ENCODE measurements around the gene METTL3.

The METTL3 gene

DNA sequence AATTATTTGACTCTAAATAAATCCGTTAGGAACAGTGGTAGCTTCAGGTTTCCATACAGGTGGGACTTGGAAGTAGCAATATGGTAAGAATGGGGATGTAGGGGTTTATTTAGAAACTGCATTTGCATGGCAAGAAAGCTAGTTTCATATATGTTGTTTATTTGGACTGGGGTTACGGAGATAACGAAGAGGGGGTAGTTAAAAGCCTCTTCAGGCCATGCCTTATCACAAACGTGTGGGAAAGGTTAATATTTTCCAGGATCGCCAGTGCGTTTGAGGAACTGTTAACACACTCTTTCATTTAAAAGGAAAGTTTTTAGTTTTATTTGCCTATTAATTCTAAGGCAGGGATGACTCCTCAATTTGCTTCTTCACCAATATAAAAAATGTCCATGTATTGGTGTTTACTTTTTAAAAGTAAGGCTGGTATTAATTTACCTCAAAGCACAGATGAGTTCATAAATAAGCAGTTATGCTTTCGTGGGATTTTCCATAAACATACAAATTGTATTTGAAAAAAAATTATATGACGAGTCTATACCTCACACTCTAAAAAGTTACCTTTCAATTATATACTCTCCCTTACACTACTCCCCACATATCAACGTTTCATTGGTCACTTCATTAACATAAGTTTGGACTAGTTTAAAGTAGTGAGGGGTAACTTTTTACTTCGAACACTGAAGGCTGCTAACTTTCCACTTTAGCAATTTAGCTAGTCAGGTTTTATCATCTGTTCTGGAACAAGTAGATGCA lies 35.2 kb downstream of the METTL3 start:
- DNase-seq = no peak

DNA sequence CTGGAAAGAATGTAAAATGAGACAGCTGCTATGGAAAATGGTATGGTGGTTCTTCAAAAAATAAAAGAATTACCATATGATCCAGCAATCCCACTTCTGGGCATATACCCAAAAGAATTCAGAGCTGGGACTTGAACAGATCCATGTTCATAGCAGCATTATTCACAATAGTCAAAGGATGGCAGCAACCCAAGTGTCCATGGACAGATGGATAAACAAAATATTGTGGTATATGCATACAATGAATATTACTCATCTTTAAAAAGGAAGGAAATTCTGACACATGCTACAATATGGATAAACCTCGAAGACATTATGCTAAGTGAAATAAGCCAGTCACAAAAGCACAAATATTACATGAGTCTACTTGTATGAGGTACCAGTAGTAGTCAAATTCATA lies 43.5 kb downstream of the METTL3 start:
- DNase-seq = no peak

DNA sequence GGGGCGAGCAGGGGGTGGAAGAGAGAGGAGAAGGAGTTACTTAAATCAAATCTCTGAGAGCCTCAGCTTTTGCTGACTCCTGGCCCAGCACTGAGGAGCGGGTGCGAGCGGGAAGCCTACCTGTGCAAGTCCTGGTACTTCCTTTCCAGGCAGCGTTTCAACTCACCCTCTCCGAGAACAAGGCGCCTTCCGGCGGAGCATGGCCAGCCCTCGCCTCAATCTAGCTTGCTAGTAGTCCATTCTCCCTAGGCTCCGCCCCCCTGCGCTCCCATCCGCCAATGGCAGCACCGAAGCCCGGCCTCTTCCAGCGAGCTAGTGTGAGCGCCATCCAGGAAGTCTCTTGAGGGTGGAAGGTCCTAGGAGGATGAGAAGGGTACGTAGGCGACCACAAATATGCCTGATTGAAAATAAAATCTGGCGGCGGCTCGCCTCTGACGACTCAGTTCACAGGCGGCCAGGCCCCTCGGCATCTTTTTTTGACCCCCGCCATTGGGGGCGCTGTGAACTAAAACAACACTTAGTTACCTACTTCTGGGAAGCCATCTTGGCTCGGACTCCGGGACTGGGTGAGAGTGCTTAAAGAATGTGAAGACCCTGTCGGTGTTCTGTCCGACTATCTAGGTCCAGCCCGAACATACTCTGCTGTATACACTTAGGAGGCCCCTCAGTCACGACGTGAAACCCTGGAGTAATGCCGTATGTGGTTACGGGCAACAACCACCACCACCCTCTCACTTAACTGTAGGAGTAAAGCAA lies 55.0 kb downstream of the METTL3 start, which contains the start of gene CHD8:
Gene CHD8, minus strand, starts transcription at position 212 of the 756 bp plus-strand sequence. CDS start 24,480 bp downstream, outside the sequence.
- DNase-seq = peak; percentile 99

GRCh38 chr14:21455592-21455911 lies 55.6 kb downstream of the METTL3 start:
- no peak for DNase-seq

DNA sequence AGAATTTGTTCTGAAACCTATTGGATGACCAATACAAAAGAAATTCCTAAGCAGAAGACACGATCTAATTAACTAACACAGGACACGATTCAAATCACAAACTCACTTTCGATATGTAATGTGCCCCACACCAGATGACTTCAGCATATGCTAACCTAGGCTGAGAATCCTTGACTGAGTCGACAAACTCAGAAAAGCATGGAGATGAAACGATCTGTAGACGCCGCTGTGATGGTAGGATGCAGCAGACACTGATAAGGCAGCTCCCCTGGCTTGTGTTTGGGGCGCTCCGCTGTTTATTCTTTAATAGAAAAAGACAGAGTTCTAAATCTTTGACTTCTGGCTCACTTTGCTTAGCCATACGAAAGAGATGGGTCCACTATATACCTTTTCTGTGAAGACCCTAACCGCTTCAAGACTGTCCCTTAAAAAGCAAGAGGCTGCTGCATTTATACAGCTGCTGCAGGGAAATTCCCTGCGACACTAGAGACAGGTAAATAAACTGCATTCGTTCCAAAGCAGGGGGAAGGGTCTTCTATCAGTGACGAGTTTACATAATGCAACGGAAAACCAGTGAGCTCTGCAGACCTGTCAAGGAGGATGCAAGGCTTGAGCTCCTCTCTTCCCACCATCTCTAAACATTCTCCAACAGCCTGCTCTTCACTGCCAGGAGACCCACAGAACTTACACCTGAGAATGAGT lies 56.1 kb downstream of the METTL3 start:
- DNase-seq = no peak

DNA sequence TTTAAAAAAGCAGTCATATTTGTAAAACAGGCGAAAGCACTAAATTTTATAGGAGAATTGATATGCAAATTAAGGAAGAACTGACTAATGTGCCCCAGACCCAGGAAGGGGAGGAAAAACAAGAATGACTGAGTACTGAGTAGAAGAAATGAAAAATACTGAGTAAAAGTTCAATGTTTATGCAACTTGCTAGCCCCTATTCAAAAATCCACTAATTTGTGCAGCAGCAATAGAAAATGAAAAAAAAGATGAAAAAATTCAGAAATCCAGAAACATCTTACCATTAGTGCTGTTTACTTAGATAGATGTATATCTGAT lies 61.3 kb downstream of the METTL3 start:
- DNase-seq = no peak

Data from NCI-H1048 (cell line).